ENCODE results near the gene KLHDC7B.

Gene KLHDC7B

DNA sequence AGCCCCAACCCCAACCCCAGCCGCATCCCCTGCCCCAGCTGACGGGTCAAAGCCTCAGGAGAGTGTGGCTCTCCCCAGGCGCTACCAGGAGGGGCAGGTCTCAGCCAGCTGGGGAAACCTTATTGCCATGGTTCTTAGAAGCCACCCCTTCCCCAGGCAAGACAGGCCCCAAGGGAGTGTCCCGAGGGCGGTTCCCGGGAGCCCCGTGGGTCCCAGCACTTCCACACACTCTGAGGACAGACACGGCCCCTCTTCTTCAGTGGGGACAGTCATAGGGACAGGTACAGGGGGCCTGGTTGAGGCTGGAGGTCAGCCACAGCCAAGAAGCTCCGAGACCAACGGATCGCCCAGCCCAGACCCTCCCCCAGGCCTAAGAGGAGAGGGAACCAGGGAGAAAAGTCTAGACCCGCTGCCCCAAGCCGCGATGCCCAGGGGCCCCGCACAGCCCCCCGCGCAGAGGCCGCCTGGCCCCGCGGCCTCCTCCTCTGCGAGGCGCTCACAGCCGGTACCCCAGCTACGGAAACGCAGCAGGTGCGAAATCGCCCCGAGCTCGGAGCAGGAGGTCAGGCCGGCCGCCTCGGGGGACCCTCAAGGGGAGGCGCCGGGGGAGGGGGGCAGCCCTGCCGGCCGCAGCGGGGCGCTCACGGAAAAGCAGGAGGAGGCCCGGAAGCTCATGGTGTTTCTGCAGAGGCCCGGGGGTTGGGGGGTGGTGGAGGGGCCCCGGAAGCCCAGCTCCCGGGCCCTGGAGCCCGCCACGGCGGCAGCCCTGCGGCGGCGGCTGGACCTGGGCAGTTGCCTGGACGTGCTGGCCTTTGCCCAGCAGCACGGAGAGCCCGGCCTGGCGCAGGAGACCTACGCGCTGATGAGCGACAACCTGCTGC is 2.6 kb downstream of the KLHDC7B start:
- peak; percentile 46 for DNase-seq (ENCODE audit: low spot score)

DNA sequence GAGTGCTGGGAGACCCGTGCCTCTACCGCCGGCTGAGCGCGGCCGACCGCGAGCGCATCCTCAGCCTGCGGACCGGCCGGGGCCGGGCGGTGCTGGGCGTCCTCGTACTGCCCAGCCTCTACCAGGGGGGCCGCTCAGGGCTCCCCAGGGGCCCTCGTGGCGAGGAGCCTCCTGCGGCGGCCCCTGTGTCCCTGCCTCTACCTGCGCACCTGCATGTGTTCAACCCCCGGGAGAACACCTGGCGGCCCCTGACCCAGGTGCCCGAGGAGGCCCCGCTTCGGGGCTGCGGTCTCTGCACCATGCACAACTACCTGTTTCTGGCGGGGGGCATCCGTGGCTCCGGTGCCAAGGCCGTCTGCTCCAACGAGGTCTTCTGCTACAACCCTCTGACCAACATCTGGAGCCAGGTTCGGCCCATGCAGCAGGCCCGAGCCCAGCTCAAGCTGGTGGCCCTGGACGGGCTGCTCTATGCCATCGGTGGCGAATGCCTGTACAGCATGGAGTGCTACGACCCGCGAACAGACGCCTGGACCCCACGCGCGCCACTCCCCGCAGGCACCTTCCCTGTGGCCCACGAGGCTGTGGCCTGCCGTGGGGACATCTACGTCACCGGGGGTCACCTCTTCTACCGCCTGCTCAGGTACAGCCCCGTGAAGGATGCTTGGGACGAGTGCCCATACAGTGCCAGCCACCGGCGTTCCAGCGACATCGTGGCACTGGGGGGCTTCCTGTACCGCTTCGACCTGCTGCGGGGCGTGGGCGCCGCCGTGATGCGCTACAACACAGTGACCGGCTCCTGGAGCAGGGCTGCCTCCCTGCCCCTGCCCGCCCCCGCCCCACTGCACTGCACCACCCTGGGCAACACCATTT is 3.5 kb downstream of the KLHDC7B start:
- DNase-seq (ENCODE audit: low spot score) = peak; percentile 29

DNA sequence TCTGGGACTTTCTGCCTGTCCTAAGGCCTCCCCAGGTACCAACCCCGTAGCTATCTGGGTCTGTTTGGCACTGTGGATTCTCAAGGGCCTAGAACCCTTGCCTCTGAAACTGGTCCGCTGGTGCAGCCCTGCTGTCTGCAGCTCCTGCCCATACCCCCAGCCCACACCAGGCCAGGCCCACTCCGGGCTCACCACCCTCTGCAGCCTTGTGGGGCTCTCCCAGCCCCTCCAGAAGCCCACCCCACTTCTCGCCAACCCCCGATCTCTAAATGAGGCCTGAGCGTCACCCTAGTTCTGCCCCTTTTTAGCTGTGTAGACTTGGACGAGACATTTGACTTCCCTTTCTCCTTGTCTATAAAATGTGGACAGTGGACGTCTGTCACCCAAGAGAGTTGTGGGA is 4.7 kb downstream of the KLHDC7B start:
- DNase-seq (ENCODE audit: low spot score) = no peak

DNA sequence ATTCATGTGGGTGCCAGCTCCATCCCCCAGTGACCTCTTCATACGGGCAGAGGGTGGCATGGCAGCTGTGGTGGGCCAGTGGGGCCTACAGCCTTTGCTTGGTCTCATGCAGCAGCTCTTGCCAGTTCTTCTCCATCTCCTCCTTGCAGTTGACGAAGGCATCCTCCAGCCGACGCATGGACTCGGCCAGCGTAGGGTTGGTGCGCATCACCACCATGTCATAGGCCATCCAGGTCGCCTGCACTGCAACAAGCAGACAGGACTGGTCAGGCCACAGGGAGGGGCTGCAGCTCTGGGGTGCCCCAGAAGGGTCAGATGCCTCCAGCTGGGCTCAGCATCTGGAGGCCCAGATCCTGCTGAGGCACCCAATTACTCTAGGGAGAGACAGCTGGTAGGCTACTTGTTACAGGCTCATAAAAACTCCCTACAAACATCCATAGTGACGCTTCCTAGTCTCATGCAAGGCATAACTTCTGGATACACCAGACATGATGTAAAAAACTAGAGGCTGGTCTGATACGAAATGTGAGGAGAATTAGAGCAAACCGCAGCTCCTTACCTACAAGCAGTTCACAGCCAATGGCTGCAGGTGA is 5.6 kb downstream of the KLHDC7B start:
- no peak for DNase-seq (ENCODE audit: low spot score)

DNA sequence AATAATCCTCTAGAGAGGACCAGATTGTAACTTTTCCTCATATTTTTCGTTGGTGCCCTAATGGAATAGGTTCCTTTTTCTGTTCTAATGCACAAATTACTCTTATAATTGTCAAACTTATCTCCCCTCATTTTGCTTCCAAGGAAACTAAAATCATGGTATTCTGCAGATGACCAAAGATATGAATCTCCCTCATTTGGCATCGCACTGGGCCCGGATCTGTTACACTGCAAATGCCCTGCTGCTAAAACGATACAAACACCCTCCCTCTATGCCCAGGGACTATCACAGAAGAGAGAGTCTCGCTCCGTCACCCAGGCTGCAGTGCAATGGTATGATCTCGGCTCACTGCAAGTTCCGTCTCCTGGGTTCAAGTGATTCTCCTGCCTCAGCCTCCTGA is 7.6 kb downstream of the KLHDC7B start:
- no peak for DNase-seq (ENCODE audit: low spot score)

DNA sequence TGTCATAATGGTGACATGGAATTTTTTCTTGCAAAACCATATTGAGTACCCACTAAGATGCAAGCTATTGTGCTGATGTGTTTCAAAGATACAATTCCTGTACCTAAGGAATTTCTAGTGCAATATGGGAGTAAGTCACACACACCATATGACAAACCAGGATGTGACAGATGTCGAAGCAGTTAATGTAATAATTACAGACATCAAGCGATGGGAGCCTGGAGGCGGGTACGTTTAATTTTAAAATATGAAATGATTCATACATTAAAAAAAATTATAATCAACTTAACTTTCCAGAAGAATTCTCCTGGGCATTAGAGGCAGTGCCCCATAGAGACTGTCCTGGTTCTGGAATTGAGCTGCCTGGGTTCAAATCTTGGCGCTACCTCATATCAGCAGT is 11.0 kb downstream of the KLHDC7B start:
- no peak for DNase-seq (ENCODE audit: low spot score)

DNA sequence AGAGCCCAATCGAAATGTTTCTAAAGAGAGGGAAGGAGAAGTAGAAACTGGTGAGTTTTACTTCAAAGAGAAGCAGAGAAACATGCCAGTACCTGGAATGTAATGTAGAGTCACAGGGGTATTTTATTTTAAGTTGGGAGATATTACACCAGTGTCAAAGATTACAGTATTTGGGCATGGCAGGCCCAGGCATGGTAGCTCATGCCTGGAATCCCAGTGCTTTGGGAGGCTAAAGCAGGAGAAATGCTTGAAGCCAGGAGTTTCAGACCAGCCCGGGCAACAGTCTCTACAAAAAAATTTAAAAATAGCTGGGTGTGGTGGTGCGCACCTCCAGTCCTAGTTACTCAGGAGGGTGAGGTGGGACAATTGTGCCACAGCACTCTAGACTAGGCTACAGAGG is 14.3 kb downstream of the KLHDC7B start:
- no peak for DNase-seq (ENCODE audit: low spot score)

DNA sequence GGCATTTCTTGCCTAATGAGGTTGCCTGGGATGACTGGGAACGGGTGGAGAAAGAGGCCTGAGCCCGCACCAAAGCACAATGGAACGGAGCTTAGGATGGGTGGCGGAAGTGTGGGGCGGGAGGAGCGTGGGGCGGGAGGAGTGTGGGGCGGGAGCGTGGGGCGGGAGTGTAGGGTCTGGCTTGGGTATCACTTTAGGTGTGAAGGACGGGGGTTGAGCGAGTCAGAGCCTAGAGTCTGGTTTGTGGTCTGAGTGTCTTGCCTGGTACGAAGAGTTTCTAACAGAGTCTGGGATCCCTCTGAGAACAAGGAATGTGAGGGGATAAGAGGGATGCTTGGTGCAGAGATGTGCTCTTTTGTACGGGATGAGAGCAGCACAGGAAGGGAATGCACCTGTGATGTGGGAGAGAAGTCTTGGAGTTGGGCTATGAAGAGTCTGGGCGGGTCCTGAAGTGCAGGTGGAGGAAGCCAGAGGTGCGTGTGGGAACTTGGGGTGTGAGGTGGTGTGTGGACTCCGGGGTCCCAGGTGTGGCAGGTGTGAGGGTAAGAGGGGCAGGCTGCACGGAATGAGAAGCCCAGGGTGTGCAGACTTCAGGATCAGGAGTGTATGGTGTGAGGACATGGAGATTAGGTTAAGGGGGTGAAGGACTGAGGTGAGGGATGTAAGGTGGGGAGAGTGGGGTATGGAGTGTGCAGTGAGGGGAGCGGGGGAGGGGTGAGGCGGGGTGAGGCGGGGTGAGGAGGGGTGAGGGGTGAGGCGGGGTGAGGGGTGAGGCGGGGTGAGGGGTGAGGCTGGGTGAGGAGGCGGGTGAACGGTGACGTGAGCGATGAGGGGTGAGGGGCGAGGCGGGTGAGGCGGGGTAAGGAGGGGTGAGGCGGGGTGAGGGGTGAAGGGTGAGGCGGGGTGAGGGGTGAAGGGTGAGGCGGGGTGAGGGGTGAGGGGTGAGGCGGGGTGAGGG is 16.0 kb downstream of the KLHDC7B start:
- no peak for DNase-seq (ENCODE audit: low spot score)

DNA sequence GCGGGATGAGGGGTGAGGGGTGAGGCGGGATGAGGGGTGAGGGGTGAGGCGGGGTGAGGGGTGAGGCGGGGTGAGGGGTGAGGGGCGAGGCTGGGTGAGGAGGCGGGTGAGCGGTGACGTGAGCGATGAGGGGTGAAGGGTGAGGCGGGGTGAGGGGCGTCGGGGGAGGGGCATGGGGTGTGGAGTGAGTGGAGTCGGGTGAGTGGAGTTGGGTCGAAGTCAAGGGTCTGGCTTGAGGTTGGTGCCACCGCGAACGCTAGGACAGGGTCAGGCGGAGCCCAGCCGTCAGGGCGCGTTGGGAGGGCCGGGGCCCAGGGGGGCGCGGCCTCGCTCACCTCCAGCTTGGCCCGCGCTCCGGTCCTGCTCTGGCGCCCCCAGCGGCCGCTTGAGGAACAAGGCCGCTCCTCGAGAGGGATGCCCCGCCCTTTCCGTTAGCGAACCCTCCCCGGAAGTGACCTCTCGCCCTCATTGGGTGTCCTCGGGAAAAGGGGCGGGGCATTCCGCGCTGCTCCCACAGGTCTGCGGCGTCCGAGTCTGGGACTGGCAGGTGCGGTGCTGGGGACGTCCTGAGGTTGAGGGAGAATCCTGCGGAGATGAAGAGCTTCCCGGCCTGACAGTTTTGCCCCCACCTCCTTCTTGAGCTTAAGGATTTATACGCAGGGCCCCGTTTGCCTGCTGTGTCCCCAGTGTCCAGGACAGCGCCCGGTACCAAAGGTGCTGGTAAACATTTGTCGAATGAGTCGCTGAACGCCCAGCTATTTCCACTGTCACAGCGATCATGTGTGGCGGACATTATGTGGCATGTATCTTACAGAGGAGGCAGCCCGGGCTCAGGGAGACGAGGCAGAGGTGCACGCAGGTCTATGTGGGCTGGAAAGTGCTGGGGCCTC is 17.1 kb downstream of the KLHDC7B start, which contains the start of gene SYCE3:
Gene SYCE3 (minus strand): TSS at position 397 of the 890 bp plus-strand sequence. CDS start 6,514 bp downstream, outside the sequence.
- peak; percentile 97 for DNase-seq (ENCODE audit: low spot score)

DNA sequence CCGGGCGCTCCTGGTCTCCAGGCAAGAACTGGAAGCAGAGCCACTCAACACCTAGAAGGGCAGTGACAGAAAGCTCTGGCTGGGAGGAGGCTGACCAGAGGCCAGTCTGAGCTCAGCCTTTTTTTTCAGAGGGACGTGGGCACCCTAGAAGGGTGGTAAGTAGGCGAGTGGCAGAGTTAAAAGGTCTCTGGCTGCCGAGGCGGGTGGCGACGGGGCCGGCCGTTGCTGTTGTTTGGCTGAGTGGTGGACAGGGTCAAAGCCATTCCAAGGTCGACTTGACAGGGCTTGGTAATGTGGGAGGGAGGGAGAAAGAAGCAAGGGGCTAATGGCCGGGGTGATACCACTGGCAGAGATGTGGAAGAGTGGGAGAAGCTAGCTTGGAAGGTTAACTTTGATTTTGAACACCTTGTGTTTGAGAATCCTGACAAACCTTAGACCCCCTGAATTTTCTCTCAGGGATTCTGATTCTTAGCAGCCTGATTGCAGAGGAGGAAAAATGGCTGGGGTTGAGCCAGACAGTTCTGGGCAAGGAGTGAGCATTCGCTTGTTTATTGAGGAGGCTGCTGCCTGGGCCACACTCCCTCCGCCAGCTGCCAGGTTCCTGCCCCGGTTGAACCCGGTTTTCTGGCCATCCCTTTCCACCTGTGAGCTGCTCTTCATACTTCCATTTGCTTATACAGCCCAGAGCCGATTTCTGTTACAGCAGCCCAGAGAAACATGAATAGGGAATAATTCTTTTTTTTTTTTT is 17.9 kb downstream of the KLHDC7B start:
- no peak for DNase-seq (ENCODE audit: low spot score)

DNA sequence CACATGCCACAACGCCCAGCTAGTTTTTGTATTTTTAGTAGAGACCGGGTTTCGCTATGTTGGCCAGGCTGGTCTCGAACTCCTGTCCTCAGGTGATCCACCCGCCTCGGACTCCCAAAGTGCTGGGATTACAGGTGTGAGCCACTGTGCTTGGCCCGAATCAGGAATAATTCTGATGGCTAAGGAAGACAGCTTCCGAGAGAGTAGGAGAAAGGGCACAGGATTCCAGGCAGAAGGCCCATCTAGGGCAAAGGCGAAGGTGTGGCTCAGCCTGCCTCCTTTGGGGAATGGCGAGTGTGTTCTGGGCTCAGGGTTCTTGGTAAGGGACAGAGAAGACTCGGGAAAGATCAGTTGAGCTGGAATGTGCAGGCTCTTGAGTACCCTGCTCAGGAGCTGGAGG is 18.6 kb downstream of the KLHDC7B start:
- no peak for DNase-seq (ENCODE audit: low spot score)

DNA sequence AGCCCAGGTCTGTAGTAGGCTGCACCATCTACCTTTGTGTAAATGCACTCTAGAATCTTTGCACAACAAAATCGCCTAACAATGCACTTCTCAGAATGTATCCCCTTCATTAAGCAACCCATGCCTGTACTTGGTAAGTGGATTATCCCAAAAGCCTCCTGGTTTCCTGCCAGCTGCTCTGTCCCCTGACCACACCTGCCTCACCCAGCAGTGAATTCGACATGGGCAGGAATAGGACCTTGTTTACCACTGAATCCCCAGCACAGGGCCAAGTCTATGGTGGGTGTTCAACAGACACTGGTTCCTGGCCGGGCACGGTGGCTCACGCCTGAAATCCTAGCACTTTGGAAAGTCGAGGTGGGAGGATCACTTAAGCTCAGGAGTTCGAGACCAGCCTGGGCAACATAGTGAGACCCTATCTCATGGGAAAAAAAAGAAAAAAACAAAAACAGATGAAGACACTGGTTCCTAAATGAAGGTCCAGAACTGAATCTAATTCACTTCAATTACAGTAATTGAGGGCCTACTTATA is 22.1 kb downstream of the KLHDC7B start:
- no peak for DNase-seq (ENCODE audit: low spot score)

DNA sequence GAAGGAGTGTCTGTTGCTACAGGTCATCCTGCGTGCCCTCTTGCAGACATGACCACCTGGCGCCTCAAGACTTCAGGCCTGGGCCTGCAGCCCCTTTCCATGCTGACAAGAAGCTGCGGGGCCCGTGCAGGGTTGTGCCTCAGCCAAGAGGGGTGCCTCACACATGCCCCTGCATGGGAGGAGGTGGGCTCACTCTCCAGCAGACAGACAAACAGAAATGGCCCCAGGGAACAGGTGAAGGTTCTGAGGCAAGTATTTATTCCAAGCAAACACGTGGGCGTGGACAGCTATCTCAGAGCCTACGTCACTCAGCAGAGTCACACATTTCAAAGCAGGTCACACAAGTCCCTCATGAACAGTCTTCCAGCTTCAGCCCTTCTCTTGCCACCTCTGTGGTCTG is 22.9 kb downstream of the KLHDC7B start:
- DNase-seq (ENCODE audit: low spot score) = no peak

DNA sequence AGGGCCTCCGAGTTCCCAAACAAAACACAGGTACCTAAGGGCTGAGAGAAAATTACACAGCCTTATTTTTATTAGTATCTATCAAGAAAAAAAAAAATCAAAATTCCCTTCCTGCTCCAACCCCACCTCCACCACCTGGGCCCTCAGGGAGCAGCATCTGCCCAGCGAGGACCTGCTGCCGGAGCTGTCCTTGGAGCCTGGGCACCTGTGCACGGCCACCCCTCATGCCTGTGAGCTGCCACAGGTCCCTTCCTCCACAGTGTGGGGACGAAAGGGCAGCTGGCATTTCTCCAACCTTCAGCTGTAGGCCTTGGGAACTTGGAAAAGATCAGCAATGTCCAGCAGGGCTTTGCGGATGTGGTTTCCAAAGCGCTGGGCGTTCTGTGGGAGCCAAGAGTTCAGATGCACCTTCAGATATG is 23.4 kb downstream of the KLHDC7B start:
- DNase-seq (ENCODE audit: low spot score) = no peak

DNA sequence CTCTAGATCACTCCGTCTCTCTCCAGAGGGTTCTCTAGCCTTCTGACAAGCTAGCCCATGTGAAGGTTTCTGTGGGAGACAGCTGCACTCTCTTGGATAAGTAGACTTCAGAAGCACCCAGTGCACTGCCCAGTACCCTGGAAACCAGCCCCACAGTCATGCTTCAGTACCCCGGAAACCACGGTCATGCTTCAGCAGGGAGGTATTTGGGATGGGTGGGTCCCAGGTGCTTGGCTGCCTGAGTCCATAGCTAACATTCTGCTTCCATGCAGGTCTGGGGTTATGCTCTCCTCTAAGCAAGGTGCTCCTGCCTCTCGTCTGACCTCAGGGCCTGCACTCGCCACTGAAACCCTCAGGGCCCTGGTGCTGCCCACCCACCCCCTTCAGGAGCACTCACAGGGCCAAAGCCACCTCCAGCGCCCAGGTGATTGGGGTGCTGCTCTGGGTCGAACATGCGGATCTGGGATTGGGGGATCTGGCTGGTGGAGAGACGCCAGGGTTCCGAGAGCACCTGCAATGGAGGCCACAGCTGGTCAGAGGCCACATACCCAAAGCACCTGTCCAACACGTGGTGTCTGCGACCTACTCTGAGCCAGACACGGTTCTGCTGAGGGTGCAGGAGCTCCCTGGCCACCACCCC is 24.3 kb downstream of the KLHDC7B start:
- DNase-seq (ENCODE audit: low spot score) = no peak

DNA sequence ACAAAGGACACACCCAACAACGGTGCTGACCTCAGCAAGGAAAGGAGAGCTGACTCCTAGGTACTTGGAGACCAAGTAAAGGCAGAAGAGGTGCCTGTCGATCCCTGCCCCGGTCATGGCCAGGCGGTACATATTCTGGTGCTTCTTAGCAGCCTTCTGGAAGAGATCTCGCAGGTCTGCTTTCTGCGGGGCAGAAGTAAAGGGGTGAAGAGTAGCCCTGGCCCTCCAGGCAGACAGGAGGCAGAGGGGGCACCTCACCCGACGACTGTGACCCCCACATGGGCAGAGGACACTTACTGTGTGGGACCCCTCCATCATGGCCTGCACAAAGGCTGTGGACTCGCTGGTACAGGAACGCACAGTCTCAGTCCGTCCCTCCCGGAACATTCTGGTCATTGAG is 25.2 kb downstream of the KLHDC7B start:
- DNase-seq (ENCODE audit: low spot score) = no peak

DNA sequence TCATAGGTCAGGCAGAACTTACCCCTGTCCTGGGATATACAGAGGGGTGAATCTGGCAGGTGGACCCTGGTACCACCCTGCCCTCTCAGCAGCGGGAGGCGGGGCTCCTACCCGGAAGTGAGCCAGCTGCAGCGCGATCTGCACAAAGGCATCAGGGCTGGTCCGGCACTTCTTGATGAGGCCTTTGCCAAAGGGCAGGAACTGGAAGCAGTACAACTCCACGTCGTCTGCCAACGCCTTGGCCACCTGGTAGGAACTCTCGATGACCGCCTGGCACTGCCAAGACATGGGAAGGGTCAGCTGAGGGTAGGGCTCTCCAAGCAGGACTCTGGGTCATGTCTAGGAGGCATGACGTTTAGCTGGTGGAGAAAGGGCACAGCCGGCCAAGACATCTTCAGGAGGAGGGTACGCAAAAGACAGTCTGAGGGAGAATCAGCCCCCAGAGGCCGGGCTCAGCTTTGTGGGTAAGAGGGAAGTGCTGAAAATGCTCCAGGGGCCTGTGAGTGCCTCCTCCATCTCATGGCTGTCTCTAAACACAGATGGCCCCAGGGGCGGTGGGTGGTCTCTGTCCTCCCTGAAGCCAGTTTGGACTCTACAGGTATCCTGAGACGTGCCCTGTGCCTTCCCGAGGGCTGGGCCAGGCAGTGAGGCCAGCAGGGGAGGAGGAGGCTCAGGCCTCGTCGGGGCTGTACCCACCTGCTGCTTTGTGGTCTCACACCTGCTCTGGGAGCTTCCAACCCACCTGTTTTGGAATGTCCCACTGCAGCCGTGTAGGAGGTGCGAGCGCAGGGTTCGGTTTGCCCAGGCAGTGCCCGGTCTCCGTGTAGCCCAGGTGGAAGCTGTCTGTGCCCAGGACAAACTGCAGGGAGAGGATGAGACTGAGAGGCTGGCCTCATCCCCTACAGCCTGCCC is 25.8 kb downstream of the KLHDC7B start:
- DNase-seq (ENCODE audit: low spot score) = no peak

DNA sequence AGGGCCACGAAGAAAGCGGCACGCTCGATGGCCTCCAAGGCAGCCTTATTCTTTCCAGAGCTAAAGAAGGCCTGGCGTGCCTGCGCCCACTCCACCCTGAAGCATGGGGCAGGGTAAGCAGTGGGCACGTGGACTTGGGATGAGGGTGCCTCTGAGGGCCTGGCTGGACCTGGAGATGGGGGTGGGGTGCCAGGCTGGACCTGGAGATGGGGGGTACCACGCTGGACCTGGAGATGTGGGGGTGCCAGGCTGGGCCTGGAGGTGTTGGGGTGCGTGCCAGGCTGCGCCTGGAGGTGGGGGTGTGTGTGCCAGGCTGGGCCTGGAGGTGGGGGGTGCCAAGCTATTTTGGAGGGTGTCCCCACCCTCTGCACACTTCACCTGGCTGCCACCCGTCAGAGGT is 27.3 kb downstream of the KLHDC7B start:
- no peak for DNase-seq (ENCODE audit: low spot score)

All from D341Med (cell line).